ENCODE measurements around the gene CCND1. TPM values are rescaled to one million over a fixed set of nuclear protein-coding genes. Genes with fewer than 3 reads are reported as not detected.

CCND1 gene
- total RNA-seq, 6 experiments from 2014 or later: 1,259 to 2,084 (median 1,434) TPM

GRCh38 chr11:69669486-69669885 lies 28.5 kb downstream of the CCND1 start:
- no peak for DNase-seq
- no peak overlapping the region for H3K27ac Mint-ChIP-seq
- TF ChIP-seq, protein P1, sequence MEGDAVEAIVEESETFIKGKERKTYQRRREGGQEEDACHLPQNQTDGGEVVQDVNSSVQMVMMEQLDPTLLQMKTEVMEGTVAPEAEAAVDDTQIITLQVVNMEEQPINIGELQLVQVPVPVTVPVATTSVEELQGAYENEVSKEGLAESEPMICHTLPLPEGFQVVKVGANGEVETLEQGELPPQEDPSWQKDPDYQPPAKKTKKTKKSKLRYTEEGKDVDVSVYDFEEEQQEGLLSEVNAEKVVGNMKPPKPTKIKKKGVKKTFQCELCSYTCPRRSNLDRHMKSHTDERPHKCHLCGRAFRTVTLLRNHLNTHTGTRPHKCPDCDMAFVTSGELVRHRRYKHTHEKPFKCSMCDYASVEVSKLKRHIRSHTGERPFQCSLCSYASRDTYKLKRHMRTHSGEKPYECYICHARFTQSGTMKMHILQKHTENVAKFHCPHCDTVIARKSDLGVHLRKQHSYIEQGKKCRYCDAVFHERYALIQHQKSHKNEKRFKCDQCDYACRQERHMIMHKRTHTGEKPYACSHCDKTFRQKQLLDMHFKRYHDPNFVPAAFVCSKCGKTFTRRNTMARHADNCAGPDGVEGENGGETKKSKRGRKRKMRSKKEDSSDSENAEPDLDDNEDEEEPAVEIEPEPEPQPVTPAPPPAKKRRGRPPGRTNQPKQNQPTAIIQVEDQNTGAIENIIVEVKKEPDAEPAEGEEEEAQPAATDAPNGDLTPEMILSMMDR (IDR thresholded peaks at IDR 0.05): no peak
- peaks cover 2% of the 10 kb centered on the region; the same call in 1 of the 2 replicates for H3K27me3 Mint-ChIP-seq (ENCODE audit: insufficient read depth)
- H3K9me3 Mint-ChIP-seq: no peaks in the 10 kb centered on the region
- no peak overlapping the region for H3K4me3 Mint-ChIP-seq
- peaks cover 39% of the 10 kb centered on the region for H3K36me3 Mint-ChIP-seq (ENCODE audit: low read depth)
- H3K4me1 Mint-ChIP-seq (ENCODE audit: low read depth): peaks cover 40% of the 10 kb centered on the region

- Mint-ChIP-seq H3K27ac (peak overlapping the region; percentile 77), H3K36me3 (ENCODE audit: low read depth) (peaks cover 33% of the 10 kb centered on the region), H3K9me3 (no peaks in the 10 kb centered on the region), H3K4me1 (ENCODE audit: low read depth) (peaks cover 43% of the 10 kb centered on the region), H3K27me3 (ENCODE audit: insufficient read depth) (peaks cover 2% of the 10 kb centered on the region; the same call in 1 of the 2 replicates), H3K4me3 (peak overlapping the region; percentile 26)
- TF ChIP-seq, protein P1 (IDR thresholded peaks at IDR 0.05): peak; percentile 98
- DNase-seq: peak; percentile 72
Observed at GRCh38 chr11:69670158-69670845, 29.3 kb downstream of the CCND1 start.

GRCh38 chr11:69671734-69672465 lies 30.9 kb downstream of the CCND1 start:
- Mint-ChIP-seq H3K27me3 (ENCODE audit: insufficient read depth) (peaks cover 2% of the 10 kb centered on the region; the same call in 1 of the 2 replicates), H3K36me3 (ENCODE audit: low read depth) (peaks cover 33% of the 10 kb centered on the region), H3K4me3 (no peak overlapping the region), H3K27ac (no peak overlapping the region), H3K9me3 (no peaks in the 10 kb centered on the region), H3K4me1 (ENCODE audit: low read depth) (peaks cover 46% of the 10 kb centered on the region)
- DNase-seq: no peak
- TF ChIP-seq, protein P1 (IDR thresholded peaks at IDR 0.05): peak; percentile 39

DNA sequence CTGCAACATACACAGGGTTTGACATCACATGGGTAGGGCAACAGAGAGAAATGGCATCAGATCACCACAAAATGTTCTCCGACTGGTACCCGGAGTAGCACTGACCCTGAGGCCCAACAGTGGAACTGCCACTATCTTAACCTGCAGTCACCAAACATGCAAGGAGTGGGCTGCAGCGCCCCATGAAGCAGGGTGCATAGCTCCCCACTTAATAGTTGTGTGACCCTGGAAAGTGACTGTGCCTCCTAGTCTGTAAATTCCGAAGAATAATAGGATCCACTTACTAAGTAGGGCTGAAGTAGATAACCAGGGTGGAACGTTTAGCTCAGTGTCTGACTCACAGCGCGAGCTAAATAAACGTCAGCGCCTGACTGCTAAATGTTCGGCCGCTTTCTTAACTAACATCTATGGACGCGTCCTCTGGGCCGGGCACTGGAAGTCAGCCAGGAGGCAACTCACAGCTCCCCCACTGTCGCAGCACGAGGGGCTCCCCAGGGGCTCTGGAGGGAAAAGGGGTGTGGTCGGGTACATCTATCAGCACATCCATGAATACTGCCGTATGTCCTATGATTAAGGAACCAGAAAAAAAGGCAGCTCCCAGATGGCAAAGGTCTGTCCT lies 33.4 kb downstream of the CCND1 start:
- peak overlapping the region; percentile 99 for H3K27ac Mint-ChIP-seq
- peaks cover 46% of the 10 kb centered on the region for H3K4me1 Mint-ChIP-seq (ENCODE audit: low read depth)
- TF ChIP-seq, protein P1 (IDR thresholded peaks at IDR 0.05): no peak
- no peaks in the 10 kb centered on the region for H3K9me3 Mint-ChIP-seq
- peak; percentile 78 for DNase-seq
- peak overlapping the region; percentile 99 for H3K4me3 Mint-ChIP-seq
- peaks cover 21% of the 10 kb centered on the region for H3K36me3 Mint-ChIP-seq (ENCODE audit: low read depth)
- H3K27me3 Mint-ChIP-seq (ENCODE audit: insufficient read depth): no peaks in the 10 kb centered on the region; the same call in 1 of the 2 replicates

DNA sequence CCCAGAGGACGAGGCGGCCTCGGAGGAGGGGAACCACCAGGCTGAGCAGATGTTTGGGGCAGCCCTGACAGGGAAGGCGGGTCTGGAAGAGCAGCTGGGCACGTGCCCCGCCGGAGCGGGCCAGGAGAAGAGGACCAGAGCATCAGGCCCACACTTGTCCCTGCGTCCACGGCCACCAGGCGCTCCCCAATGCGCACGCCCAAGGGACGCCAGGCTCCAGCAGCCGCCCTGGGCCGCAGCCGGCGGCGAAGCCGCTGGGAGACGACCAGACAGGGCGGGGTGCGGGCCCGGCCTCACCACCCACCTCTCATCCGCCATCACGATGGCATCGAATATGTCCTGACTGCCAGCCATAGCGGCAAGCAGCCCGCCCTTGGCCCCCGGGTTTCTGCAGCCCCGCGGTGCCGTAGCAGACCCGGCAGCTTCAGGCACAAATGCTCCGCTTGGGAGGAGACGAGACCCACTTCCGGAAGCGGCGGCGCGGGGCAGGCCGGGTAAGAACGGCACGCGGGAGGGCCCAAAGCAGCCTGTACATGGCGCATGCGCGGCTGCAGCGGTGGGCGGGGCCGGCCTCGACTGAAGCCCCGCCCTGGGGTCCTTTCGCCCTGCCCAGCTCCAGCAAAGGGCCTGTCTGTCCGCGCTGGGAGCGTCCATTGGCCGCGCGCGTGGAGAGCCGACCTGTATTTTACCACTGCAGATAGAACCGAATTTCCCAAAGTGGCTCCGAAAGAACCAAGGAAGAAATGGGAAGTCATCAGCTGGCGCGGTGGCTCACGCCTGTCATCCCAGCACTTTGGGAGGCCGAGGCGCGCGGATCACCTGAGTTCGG lies 34.1 kb downstream of the CCND1 start, which contains the start of gene LTO1:
TSS of gene LTO1 (minus strand) at position 468 of the 829 bp plus-strand sequence. CDS start at position 354, 114 bp downstream.
- peak; percentile 92 for DNase-seq
- peak within 1 kb of the TSS; percentile 99 for H3K4me3 Mint-ChIP-seq
- TF ChIP-seq, protein P1 (IDR thresholded peaks at IDR 0.05): no peak; the same call in 1 of the 2 replicates
- H3K9me3 Mint-ChIP-seq: no peaks in the 10 kb centered on the region
- peaks cover 18% of the 10 kb centered on the region for H3K36me3 Mint-ChIP-seq (ENCODE audit: low read depth)
- peak within 1 kb of the TSS; percentile 99 for H3K27ac Mint-ChIP-seq
- no peaks in the 10 kb centered on the region; the same call in 1 of the 2 replicates for H3K27me3 Mint-ChIP-seq (ENCODE audit: insufficient read depth)
- H3K4me1 Mint-ChIP-seq (ENCODE audit: low read depth): peaks cover 43% of the 10 kb centered on the region
